ENCODE data around the gene CLMN. TPM values are rescaled to one million over a fixed set of nuclear protein-coding genes. Genes with fewer than 3 reads are reported as not detected.
A peak's percentile ranks its signal among the peaks of the same experiment; 100 is the strongest.

The CLMN gene
- total RNA-seq, 3 donors from 2014 or later (not counting 1 experiment from before 2014, with no cell fraction given) = 0.80 to 2.0 (median 1.8) TPM

DNA sequence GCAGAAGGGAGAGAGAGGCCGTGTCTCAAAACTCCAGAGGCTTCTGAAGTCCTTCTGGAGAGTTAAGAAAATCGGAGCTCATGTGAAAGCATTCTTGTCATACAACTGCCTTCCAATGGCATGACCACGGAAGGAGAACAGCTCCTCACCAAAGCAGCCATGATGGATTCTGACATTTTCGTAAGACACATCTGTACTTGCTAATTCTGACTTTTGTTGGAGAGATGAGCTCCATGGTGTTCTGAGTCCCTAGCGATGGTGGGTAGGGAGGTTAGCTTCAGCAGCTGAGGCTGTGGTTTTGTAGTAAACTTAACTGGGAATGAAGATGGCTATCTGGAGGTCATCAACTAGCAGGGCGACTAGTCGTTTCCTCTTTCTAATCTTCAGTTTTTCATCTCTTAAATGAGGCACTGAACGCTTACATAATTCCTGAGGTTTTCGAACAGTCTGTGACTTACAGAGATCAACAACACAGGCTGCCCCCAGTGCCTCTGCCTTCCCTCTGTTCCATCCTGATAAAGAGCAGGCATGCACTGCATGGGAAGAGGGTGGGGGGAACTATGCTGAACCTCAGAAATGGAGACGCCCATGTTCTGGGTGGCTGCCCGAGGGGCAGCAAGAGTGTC is 133.8 kb downstream of the CLMN start:
- ATAC-seq (peak in 1 of 3 donors; percentile 39), DNase-seq (no peak)
- Histone ChIP-seq H3K9me3 (ENCODE audit: control insufficient read depth, insufficient read depth, low read length) (no peaks in the 10 kb centered on the region), H3K36me3 (ENCODE audit: control insufficient read depth, insufficient read depth, low read length) (no peaks in the 10 kb centered on the region), H3K27me3 (ENCODE audit: control insufficient read depth, insufficient read depth, low read length) (no peaks in the 10 kb centered on the region), H3K4me1 (ENCODE audit: control insufficient read depth, insufficient read depth, low read length) (no peaks in the 10 kb centered on the region), H3K4me3 (ENCODE audit: low read length) (no peak overlapping the region), H3K27ac (ENCODE audit: low read length) (peak overlapping the region; percentile 31)
- H3K36me3 Mint-ChIP-seq = no peaks in the 10 kb centered on the region
- TF ChIP-seq, protein P1, sequence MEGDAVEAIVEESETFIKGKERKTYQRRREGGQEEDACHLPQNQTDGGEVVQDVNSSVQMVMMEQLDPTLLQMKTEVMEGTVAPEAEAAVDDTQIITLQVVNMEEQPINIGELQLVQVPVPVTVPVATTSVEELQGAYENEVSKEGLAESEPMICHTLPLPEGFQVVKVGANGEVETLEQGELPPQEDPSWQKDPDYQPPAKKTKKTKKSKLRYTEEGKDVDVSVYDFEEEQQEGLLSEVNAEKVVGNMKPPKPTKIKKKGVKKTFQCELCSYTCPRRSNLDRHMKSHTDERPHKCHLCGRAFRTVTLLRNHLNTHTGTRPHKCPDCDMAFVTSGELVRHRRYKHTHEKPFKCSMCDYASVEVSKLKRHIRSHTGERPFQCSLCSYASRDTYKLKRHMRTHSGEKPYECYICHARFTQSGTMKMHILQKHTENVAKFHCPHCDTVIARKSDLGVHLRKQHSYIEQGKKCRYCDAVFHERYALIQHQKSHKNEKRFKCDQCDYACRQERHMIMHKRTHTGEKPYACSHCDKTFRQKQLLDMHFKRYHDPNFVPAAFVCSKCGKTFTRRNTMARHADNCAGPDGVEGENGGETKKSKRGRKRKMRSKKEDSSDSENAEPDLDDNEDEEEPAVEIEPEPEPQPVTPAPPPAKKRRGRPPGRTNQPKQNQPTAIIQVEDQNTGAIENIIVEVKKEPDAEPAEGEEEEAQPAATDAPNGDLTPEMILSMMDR (IDR thresholded peaks at IDR 0.05) = no peak
- no peak overlapping the region for H3K4me3 Mint-ChIP-seq
- peak overlapping the region in 1 of 2 donors; percentile 47 for H3K27ac Mint-ChIP-seq
- WGBS (ENCODE audit: insufficient coverage) = 15% methylated on average over 11 of the region's 11 CpGs
- peaks cover 1 to 6% of the 10 kb centered on the region in 2 donors for H3K4me1 Mint-ChIP-seq
- intact Hi-C loops (cut with micrococcal nuclease) = no loop called here
- peaks cover 38 to 48% of the 10 kb centered on the region in 2 donors for H3K27me3 Mint-ChIP-seq (ENCODE audit: low read depth in 2 of 2)
- H3K9me3 Mint-ChIP-seq = no peaks in the 10 kb centered on the region

DNA sequence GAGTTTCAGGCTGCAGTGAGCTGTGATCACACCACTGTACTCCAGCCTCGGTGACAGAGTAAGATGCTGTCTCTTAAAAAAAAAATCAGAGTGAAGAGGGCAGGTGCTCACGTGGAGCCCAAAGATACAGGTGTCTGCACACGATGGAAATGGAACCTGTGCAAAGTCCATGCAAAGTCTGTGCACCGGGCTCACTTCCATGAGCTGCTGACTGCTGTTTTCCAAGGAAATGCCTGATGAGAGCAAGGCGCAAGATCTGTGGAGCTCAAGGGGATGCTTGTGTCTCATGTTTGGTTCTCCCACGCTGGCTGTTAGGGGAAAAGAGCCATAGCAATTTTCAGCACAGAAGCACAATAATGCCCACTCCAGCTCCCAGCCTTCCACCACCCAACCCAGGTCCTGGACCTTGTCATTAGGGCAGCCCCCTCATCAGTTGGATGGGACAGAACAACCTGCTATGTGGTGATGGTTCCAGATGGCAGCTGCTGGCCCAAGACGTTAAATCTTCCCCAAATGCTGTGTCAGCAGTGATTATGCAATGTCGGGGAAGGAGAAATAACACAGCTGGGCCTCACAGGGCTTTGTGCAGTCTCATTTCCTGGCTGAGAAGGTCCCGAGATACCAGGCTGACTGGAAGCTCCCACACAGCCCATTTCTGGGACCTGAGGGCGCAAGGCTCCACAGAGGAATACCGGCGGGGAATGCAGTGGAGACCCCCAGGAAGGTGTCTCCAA is 134.5 kb downstream of the CLMN start:
- Histone ChIP-seq H3K4me1 (ENCODE audit: control insufficient read depth, insufficient read depth, low read length) (no peaks in the 10 kb centered on the region), H3K27me3 (ENCODE audit: control insufficient read depth, insufficient read depth, low read length) (no peaks in the 10 kb centered on the region), H3K27ac (ENCODE audit: low read length) (peak overlapping the region; percentile 31), H3K9me3 (ENCODE audit: control insufficient read depth, insufficient read depth, low read length) (no peaks in the 10 kb centered on the region), H3K4me3 (ENCODE audit: low read length) (no peak overlapping the region), H3K36me3 (ENCODE audit: control insufficient read depth, insufficient read depth, low read length) (no peaks in the 10 kb centered on the region)
- TF ChIP-seq, protein P1 (IDR thresholded peaks at IDR 0.05) = no peak
- H3K4me3 Mint-ChIP-seq = no peak overlapping the region
- intact Hi-C loops (cut with micrococcal nuclease) = no loop called here
- H3K27ac Mint-ChIP-seq = peak overlapping the region in 1 of 2 donors; percentile 47
- H3K36me3 Mint-ChIP-seq = no peaks in the 10 kb centered on the region
- ATAC-seq (peak in 1 of 3 donors; percentile 81), DNase-seq (no peak)
- 42% methylated on average over 12 of the region's 12 CpGs for WGBS (ENCODE audit: insufficient coverage)
- no peaks in the 10 kb centered on the region for H3K9me3 Mint-ChIP-seq
- peaks cover 0 to 6% of the 10 kb centered on the region in 2 donors for H3K4me1 Mint-ChIP-seq
- H3K27me3 Mint-ChIP-seq (ENCODE audit: low read depth in 2 of 2) = peaks cover 38 to 44% of the 10 kb centered on the region in 2 donors

DNA sequence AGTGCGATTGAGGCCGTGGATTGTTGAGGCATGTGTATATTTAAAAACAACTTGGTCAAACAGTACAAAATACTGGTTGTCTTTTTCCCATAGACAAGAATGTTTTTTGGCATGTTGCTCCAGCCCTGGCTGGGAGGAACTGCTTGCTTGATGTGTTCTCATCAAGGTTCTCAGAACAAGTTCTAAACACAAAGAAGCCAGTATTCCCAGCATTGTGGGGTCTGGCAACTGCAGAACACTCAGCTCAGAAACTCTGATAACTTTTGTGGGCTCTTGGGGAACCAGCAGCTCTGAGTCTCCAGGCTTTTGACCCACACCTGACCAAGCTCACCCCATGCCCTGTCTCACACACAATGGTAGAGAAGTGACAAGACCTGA is 135.3 kb downstream of the CLMN start:
- Histone ChIP-seq H3K4me3 (ENCODE audit: low read length) (no peak overlapping the region), H3K4me1 (ENCODE audit: control insufficient read depth, insufficient read depth, low read length) (no peaks in the 10 kb centered on the region), H3K27me3 (ENCODE audit: control insufficient read depth, insufficient read depth, low read length) (no peaks in the 10 kb centered on the region), H3K27ac (ENCODE audit: low read length) (no peak overlapping the region), H3K9me3 (ENCODE audit: control insufficient read depth, insufficient read depth, low read length) (no peaks in the 10 kb centered on the region), H3K36me3 (ENCODE audit: control insufficient read depth, insufficient read depth, low read length) (no peaks in the 10 kb centered on the region)
- intact Hi-C loops (cut with micrococcal nuclease) = no loop called here
- Mint-ChIP-seq H3K27ac (no peak overlapping the region), H3K9me3 (no peaks in the 10 kb centered on the region), H3K4me3 (no peak overlapping the region), H3K27me3 (ENCODE audit: low read depth in 2 of 2) (peaks cover 32 to 36% of the 10 kb centered on the region in 2 donors), H3K36me3 (no peaks in the 10 kb centered on the region), H3K4me1 (peaks cover 0 to 6% of the 10 kb centered on the region in 2 donors)
- DNase-seq = no peak
- 87% methylated on average over 2 of the region's 2 CpGs for WGBS (ENCODE audit: insufficient coverage)
- no peak for ATAC-seq
- TF ChIP-seq, protein P1 (IDR thresholded peaks at IDR 0.05) = no peak

Data from natural killer cell (primary cell).